Occipital lobe (tissue), 2 donors: ENCODE results near the gene PRB3. TPM values are rescaled to one million over a fixed set of nuclear protein-coding genes. Genes with fewer than 3 reads are reported as not detected.

ENCODE experiments used
- DNase-seq: peaks from one replicate; lab custom pipeline; 2025; lab: John Stamatoyannopoulos, UW
- total RNA-seq: library from RNA; depleted of rRNA; stranded (reverse); fragments of >200 nt; gene quantifications from one replicate; pipeline ENCODE4 v1.2.3, GENCODE V29; 2014

Gene PRB3
- total RNA-seq, result not detected

GRCh38 chr12:11269607-11270006, at the start of gene PRB3:
PRB3 (minus strand) TSS chr12:11269707; CDS start chr12:11269669, 38 bp downstream.
- no peak for DNase-seq

- DNase-seq, result no peak
Measured at GRCh38 chr12:11310336-11310735, 40.8 kb upstream of the PRB3 start, which contains the start of gene PRB4. PRB4 (minus strand) TSS chr12:11310436; CDS start chr12:11310398, 38 bp downstream.

GRCh38 chr12:11307143-11307542, 37.6 kb upstream of the PRB3 start:
- DNase-seq, result no peak

- DNase-seq, result no peak
Measured at GRCh38 chr12:11273449-11273848, 3.9 kb upstream of the PRB3 start.

- DNase-seq, result no peak
Measured at GRCh38 chr12:11264501-11264900, 5.0 kb downstream of the PRB3 start.

GRCh38 chr12:11246489-11246888, 23.0 kb downstream of the PRB3 start:
- no peak for DNase-seq

- no peak for DNase-seq
Measured at GRCh38 chr12:11242656-11243055, 26.9 kb downstream of the PRB3 start.

- DNase-seq, result no peak
Measured at GRCh38 chr12:11240348-11240930, 29.1 kb downstream of the PRB3 start.

- no peak for DNase-seq
Measured at GRCh38 chr12:11238275-11238674, 31.2 kb downstream of the PRB3 start.

GRCh38 chr12:11233532-11233931, 36.0 kb downstream of the PRB3 start:
- DNase-seq, result no peak

- no peak for DNase-seq
Measured at GRCh38 chr12:11228296-11228879, 41.1 kb downstream of the PRB3 start.

GRCh38 chr12:11227373-11227772, 42.1 kb downstream of the PRB3 start:
- no peak for DNase-seq

Other genes with a start within 250 kb of the PRB3 start
- 28.7 TPM for gene TAS2R19, start 247.1 kb downstream of the PRB3 start, total RNA-seq
- gene TAS2R31, start 238.3 kb downstream of the PRB3 start, total RNA-seq, result 25.0 TPM
- 12.3 TPM for gene TAS2R46, start 207.4 kb downstream of the PRB3 start, total RNA-seq
- 13.6 TPM for gene TAS2R43, start 177.4 kb downstream of the PRB3 start, total RNA-seq
- 22.1 TPM for gene TAS2R30, start 135.1 kb downstream of the PRB3 start, total RNA-seq
- 13.7 TPM for gene SMIM10L1, start 98.5 kb downstream of the PRB3 start, total RNA-seq
- gene TAS2R42, start 82.8 kb downstream of the PRB3 start, total RNA-seq, result not detected
- gene PRB4, start 40.7 kb upstream of the PRB3 start, total RNA-seq, result not detected
- not detected for gene PRB2, start 125.9 kb upstream of the PRB3 start, total RNA-seq